Inferior parietal cortex (tissue), 1 donor: ENCODE results near the gene CSTPP1.
"Not testable (repeated sequence)": the region's sequence is repeated elsewhere in the genome, so short reads cannot be mapped to it uniquely, and the experiment has no call there.

Experiments used
- DNase-seq: peaks from one replicate; pipeline ENCODE4 v3.0.0-alpha.2; 2016; ENCODE audit errors: extremely low spot score

CSTPP1 gene

DNA sequence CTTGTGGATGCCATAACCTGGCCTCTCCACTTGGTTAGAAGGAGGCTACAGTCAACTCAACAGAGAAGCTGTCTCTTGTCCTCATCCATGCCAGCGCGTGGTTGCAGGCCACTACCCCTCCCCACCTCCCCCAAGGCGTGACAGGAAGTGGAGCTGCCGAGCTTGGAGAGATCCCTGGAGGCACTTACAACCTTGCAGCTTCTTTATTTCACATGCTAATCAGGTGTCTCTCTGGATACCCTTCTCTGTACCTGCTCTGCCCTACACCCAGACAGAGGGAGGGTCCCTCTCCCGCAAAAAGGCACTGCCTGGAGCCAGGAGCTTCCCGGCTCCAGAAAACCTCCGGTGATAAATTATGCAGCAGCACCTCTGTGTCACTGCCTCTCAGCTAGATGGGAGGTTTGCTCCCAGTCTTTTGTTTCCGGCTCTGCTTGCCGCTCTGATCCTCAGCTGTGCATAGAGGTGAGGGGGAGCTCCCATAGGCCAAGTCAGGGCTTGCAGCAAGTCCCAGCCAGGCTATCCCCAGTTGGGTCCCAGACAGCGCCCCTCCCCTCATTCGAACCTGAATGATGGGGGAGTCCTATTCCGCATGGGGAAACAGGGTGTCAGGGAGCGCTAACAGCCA, 23.9 kb upstream of the CSTPP1 start:
- DNase-seq: no peak

DNA sequence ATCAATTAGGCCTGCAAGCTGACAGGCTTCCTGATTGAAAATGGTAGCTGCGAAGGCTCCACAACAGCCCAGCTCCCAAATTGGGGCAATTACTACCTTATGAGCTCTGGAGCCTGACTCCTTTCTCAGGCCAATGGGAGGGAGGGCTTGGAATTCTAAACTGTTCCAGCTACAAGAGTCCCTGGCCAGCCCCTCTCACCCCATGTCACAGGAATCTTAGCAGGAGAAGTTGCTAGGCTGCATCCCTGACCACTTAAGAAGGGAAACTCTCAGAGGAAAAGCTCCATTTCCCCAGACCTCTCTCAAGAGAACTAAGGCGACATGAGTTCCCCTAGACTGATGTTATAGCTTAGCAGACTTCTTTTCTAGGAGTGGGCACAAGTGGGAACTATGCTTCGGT, 23.1 kb upstream of the CSTPP1 start:
- DNase-seq: no peak

DNA sequence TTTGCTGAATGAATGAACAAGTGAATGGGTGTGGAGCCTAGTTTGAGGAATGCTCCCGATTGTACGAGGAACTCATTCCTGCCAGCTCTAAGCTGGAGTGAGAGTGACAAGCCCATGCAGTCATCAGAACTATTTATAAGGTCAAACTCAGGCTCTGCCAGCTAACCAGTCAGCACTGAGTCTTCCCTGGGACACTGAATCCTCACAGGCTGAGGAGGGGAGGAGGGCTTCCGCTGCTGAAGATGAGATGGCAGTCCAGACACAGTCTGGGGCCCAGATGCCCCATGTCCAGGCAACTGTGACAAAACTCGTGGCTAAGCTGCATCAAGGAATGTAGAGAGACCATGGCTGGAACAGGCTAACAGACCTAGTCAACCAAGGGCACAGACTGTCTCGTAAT, 22.2 kb upstream of the CSTPP1 start:
- no peak for DNase-seq

DNA sequence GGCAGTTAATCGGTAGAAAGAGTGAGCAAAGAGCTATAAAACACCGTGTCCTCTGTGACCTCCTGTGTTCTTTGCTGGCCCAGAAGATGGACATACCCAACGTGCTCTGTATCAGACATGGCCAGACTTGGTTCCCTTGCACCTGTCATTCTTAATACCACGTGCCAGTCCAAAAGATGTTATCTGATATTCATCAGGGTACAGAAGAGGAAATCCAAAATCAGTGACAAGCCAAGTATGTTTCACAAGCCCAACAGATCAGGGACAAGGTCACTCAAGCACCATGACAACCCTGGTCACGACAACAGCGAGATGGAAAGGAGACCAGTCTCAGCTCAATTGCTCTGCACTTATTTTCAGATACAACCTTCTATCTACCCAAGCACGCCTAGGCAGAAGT, 21.7 kb upstream of the CSTPP1 start:
- no peak for DNase-seq

DNA sequence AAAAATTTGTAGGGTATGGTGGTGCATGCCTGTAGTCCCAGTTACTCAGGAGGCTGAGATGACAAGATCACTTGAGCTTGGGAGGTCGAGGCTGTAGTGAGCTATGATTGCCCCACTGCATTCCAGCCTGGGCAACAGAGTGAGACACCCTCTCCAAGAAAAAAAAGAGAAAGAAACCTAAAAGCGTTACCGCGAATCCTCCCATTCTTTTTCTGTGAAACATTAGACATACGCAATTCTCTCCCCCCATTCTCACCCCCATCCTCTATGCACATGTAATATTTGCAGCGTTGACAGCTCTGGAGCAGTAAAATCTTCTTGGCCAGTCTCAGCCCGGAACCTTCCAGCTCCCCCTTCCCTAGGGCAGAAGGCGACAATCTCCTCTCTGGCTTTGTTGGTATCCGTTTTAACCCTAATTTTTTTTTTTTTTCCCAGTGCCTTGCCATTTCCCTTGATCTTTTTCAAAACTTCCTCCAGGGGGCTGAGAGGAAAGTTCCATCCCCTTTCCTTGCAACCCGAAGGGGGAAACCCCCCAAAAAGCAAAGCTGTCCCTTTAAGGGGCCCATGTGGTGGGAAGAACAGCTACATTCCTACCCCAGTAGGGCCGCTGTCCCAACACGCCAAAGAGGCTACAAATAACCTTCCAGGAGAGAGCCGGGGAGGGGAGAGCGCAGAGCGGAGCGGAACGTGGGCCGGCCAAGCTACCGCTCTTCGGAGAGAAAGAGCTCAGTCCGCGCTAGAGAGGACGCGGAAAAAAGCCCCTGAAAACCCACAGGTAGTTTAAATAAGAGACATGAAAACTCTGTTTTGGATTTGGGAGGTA, 20.1 kb upstream of the CSTPP1 start:
- no peak for DNase-seq

DNA sequence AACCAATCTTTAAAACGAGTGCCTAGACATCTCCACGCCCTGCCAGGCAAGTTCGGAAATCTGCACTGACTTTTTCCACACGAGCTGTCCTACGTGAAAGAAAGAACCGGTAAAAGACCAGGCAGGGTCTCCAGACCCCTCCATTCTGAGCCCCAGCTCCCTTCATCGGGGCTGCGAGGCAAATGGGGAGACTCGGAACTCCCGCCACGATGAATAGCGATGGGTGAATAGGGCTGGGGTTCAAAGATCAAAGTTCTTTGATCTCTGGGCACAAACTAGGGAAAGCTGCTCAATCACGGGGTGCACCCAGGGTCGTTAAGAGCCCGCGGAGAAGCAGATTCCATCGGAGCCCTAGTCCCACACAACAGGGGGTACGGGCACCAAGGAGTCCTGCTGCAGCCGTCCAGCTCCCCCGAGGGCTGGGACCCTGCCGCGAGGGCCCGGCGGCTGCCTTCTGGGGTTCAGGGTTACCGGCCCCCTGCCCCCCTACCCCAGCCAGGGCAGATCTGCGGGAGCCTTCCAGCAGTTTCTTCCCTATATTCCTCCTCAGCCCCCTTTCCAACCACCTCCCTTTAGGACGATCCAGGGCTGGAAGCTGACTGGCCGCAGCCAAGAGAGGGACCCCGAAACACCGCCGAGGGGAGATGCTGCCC, 19.3 kb upstream of the CSTPP1 start:
- DNase-seq: no peak

DNA sequence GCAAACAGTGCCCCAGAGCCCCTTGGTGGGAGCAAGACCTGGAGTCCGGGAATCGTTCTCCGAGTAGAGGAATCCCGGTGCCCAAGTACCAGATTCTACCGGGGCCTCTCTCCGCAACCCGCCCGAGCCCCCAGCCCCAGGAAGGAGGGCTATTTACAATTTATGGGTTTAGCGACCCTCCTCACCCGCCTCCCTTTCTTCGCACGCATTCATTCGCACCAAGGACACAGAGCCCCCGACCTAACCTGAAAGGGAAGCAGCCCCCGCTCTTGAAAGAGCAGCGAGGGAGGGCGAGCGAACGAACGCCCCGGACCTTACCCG, 18.8 kb upstream of the CSTPP1 start:
- DNase-seq: no peak

DNA sequence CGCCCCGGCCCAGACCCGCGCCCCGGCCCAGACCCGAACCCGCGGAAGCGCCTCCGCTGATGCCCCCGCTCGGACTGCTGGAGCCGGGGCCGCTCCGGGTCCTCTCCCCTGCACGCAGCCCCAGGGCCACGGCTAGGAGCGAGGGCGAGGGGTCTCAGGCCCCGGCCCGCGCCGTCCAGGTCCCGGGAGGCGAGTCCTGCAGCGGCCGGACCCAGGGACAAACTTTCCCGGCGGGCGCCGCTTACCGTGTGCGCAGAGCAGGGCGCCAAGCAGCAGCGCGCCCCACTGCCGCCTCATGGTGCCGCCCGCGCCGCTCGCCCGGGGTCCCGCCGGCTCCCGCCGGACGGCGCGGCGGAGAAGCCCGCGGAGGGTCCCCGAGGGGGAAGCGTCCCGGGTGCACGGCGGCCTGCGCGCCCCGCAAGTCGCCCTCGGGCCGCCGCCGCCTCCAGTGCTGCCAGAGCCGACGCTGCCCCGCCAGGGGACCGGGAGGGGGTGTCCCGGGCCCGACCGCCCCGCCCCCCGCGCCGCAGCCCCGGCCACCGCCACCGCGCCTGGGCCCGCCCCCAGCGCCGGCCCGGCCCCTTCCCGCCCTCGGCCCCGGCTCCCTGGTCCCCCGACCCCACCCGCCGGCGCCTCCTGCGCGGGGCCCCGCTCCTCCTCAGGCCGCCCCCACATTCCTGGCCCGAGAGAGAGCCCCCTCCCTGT, 18.3 kb upstream of the CSTPP1 start, which contains the start of gene LRP4:
Gene LRP4, minus strand, starts transcription at position 468 of the 705 bp plus-strand sequence. Its CDS starts 171 bp downstream, at position 297.
- no peak for DNase-seq

DNA sequence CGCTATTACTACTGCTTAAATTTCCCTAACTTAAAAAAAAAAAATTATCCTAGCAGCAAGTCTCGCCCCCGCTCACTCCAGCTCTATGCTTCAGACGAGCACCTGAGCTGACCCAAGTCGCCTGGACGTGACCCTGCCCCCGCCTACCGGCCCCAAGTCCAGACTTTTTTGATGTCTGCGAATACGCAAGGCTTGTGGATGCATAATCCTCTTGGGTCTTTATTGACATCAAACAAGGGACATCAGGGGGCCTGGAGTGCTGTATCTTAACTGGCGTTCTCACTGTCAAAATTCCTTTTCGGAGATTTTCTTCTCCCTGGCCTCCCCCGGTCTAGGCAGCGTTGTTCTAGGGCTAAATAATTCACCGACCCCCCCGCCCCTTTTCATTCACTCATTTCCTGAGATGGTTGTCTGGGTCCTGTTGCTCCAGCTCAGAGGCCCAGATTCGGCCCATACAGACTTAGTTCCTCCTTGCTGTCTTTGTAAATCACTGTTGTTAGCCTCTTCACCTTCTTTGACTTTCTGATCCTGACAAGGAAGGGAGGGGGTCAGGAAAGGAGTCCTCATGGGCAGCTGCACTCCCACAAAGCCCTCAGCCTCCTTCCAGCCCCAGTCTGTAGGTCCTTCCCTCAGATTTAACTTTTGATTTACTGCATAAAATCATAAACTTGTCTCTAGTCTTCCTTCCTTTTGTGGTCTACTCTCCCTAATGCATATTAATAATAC, 17.6 kb upstream of the CSTPP1 start:
- no peak for DNase-seq

DNA sequence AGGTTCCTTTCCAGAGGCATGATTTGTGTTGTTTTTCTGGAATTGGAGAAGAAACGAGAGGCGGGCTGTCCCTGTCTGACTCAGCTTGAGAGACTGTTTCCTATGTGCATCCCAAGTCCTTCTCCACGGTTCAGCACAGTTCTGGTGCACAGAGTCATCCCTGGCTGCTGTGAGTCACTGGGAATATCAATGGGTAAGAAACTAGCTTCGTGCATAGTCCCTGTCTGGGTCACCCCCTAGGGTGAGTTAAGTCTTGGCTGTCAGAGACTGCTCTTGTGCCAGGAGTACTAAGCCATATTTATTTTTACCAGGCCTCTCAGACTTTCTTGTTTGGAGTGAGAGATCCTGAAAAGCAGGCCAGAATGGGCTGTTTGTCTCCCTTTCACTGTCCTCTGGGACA, 15.8 kb upstream of the CSTPP1 start:
- DNase-seq: no peak

DNA sequence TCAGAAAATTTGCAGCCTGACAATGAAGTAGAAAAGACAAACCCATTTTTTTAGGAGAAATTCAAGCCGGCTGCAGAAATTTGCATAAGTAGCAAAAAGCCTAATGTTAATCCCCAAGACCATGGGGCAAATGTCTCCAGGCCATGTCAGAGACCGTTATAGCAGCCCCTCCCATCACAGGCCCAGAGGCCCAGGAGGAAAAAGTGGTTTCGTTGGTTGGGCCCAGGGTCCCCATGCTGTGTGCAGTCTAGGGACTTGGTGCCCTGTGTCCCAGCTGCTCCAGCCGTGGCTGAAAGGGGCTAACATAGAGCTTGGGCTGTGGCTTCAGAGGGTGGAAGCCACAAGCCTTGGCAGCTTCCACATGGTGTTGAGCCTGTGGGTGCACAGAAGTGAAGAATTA, 8.6 kb upstream of the CSTPP1 start:
- not testable (repeated sequence) for DNase-seq

DNA sequence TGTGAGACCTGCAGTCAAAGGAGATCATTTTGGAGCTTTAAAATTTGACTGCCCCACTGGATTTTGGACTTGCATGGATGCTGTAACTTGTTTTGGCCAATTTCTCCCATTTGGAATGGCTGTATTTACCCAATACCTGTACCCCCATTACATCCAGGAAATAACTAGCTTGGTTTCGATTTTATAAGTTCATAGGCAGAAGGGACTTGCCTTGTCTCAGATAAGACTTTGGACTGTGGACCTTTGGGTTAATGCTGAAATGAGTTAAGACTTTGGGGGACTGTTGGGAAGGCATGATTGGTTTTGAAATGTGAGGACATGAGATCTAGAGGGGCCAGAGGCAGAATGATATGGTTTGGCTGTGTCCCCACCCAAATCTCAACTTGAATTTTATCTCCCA, 7.9 kb upstream of the CSTPP1 start:
- DNase-seq: not testable (repeated sequence)

DNA sequence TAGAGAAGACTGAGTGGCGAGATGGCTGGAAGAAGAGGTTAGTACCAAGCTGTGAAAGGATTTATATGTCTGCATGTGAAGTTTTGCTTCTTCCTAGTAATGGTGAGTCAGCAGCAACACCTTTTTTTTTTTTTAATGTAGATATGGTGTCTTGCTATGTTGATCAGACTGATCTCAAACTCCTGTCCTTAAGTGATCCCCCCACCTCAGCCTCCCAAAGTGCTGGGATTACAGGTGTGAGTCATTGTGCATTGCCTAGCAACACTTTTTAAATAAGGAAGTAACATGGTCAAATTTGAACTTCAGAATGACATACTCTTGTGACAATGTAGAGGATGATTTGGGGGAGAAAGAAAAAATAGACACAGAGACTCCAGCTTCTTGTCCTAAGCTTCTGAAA, 6.5 kb upstream of the CSTPP1 start:
- no peak for DNase-seq

DNA sequence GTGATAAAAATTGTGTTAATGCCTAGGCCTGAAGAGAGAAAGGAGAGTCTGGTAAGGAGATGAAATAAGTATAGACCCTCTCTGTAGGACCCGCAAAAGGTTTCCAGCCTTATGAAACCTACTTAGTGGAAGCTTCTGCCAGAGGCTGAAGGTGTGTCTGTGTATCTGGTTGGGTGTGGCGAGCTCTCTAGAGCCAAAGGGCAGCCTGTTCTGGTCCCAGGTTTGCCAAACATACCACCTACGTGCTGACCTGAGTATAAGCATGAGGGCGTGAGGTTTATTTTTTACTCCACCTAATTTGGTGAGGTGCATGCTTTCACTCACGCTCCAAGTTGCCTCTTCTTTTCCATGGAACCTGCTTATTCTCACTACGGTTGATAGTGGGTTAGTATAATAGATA, 5.6 kb downstream of the CSTPP1 start:
- DNase-seq: no peak

DNA sequence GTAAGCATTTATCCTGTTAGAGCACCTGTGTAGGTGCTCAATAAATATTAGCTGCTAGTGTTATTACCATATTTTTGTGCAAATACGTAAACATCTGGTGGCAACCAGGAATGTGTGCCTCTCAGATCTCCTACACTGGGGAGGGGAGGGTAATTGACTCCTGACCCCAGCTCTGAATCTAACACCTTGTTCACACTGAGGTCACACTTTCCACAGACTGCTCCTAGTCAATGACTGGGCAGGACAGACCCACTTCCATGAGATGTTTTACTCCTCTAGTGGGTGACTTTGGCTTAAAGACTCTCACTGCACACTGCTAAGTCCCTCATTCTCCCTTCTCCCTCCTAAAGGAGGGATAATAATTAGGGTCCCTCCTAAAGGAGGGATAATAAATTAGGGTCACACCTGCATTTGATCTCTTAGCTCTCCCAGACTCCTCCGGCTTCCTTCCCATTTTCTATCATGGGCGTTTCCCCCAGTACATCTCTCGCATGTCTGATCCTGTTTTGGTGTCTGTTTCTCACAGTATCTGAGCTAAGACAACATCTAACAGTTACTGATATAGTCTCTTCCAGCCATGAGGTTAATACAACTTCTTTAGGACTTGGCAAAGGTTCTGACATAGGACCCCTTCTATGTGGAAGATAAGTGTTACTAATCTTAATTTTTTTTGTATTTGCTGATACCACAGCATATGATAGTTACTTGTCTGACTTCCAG, 8.0 kb downstream of the CSTPP1 start:
- DNase-seq: no peak

DNA sequence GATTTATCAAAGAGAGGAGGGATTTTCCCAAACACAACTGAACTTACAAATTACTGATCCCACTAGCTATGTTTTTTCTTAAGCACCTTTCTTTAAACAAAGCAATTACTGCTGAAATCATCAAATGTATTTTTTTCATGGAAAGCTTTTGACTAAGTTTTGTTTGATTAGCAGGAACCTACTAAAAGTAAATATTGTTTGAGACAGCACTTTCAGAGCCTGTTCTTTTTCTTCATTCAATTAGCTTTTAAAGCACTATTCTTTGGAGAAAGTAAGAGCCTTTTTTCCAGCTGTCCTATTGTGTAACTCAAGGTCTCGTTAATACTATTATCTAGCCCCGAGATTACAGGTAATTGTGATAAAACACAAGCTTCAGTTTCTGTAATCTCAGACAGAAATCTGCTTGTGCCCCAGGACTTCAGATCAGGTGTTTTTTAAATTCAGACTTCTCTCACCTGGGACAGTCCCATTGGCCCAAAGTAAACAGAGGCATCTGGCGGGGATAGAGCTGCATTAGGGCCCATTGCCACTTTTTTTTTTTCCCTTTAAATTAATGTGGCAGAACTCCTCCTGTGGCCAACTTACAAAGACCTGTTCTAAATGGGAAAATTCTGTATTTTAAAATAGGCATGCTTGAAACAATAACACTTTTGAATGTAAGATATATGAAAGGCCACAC, 11.0 kb downstream of the CSTPP1 start:
- DNase-seq: no peak

DNA sequence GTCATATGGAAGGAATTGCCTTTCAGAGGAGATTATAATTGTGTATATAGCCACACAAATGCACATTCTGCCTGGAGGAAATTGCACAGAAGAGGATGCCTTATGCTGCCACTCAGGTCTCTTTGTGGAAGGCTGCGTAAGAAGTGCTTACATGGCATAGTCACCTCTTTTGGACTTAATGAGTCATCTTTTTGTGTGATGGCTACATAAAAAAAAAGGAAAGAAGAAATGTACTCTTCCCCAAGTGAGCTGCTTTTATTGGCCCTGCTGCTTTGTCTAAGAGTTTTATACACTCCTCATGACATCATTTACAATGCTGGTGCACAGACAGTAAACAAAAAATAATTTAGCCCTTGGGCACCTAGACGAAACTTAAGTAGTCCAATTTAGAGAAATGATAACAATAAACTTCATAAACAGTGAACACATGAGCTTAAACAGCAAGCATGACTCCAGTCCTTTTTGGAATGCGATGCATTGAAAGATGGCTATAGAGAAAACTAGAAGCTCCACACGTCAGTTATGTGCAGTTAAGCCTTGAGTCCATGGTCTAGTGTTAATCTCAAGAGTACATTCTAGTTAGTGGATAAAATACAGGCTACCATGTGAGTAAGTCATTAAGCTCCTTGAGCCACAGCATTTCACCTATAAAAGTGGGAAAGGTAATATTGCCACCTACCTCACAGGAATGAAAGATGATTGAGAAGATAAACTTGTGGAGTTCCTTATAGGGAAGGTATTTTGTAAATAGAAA, 12.0 kb downstream of the CSTPP1 start:
- DNase-seq: no peak

DNA sequence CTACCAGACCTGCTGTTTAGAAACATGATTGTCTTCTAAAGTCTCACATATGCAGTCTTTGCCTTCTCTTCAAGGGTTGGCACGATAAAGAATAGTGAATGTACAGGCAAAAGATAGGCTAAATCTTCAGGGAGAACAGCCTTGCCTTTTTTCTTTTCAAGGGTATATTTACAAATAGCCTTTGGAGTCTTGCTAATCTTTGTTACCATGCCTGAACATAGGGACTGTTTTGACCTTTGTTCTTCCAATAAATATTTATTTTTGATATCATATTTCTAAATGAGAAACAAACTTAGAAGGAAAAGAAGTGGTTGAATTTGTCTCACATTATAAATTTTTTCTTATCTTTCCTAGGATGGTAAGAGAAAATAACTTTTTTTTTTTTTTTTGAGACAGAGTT, 12.7 kb downstream of the CSTPP1 start:
- no peak for DNase-seq

DNA sequence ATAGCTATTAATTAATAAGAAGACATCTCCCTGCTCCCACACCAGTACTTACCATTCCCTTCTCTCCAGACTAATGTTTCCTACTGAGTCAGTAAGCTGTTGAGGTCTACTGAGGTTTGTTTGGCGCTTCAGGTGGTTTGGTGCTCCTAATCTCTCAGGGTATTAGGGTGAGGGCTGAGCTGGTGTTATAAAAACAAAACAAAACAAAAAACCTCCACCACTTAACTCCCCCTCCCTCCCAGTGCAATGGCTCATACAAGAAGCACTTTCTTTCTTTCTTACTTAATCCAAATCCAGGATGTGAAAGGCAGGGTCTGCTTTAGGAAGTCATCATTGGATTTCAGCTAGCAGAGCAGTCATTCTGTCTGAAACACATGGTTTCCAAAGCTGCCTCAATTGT, 15.3 kb downstream of the CSTPP1 start:
- no peak for DNase-seq

DNA sequence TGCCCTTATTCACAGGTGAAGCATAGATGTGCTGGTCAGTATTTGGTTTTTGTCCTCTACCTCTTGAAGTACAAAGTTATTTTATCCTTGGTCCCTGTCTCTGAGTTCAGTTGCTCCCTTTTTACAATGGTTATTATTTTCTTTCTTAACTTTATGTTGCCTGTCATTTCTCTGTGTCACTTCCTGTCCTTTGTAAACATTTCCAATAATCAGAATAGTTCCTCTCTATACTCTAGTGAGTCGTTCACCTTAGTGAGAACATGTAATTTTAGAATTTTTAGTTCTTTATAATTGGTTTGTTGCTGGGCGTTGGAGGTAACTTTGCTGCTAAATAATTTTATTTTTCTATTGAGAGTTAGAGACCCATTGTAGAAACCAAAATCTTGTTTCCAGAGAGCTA, 16.0 kb downstream of the CSTPP1 start:
- DNase-seq: no peak
